AG20443 (cell line): Measurements from ENCODE around the gene LIFR.
A peak's percentile ranks its signal among the peaks of the same experiment; 100 is the strongest.
"Not testable (repeated sequence)": the region's sequence is repeated elsewhere in the genome, so short reads cannot be mapped to it uniquely, and the experiment has no call there.

ENCODE experiments used
- DNase-seq: peaks from one replicate; pipeline ENCODE4 v3.0.0; 2012; ENCODE audit warnings: low spot score, mixed read lengths

Gene LIFR

GRCh38 chr5:38516649-38517048, 39.8 kb downstream of the LIFR start:
- not testable (repeated sequence) for DNase-seq

- peak; percentile 67 for DNase-seq
These were observed 40.8 kb downstream of the LIFR start for GRCh38 chr5:38515646-38516045.

GRCh38 chr5:38515092-38515491, 41.4 kb downstream of the LIFR start:
- DNase-seq = no peak

GRCh38 chr5:38509185-38509584, 47.3 kb downstream of the LIFR start:
- DNase-seq = peak; percentile 25

- DNase-seq = no peak
These were observed 50.1 kb downstream of the LIFR start for GRCh38 chr5:38506302-38506701.

GRCh38 chr5:38500573-38501260, 55.7 kb downstream of the LIFR start:
- DNase-seq = peak; percentile 61

- no peak for DNase-seq
These were observed 58.5 kb downstream of the LIFR start for GRCh38 chr5:38497946-38498345.

GRCh38 chr5:38494763-38495162, 61.7 kb downstream of the LIFR start:
- DNase-seq = no peak

- no peak for DNase-seq
These were observed 62.3 kb downstream of the LIFR start for GRCh38 chr5:38494175-38494574.

GRCh38 chr5:38483805-38484398, 72.5 kb downstream of the LIFR start:
- no peak for DNase-seq

GRCh38 chr5:38479315-38479904, 77.0 kb downstream of the LIFR start:
- no peak for DNase-seq

- DNase-seq = no peak
These were observed 77.6 kb downstream of the LIFR start for GRCh38 chr5:38478878-38479277.

GRCh38 chr5:38478166-38478565, 78.3 kb downstream of the LIFR start:
- DNase-seq = no peak

GRCh38 chr5:38473008-38473407, 83.4 kb downstream of the LIFR start:
- no peak for DNase-seq

- DNase-seq = no peak
These were observed 83.9 kb downstream of the LIFR start for GRCh38 chr5:38472541-38472940.

- no peak for DNase-seq
These were observed 84.7 kb downstream of the LIFR start for GRCh38 chr5:38471709-38472108.

GRCh38 chr5:38469707-38470267, 86.7 kb downstream of the LIFR start:
- no peak for DNase-seq

- DNase-seq = no peak
These were observed 87.3 kb downstream of the LIFR start for GRCh38 chr5:38468978-38469706.

- DNase-seq = peak; percentile 94
These were observed 88.2 kb downstream of the LIFR start for GRCh38 chr5:38468202-38468673.

GRCh38 chr5:38467353-38468040, 88.9 kb downstream of the LIFR start:
- DNase-seq = peak; percentile 47

GRCh38 chr5:38466424-38467189, 89.8 kb downstream of the LIFR start:
- peak; percentile 44 for DNase-seq
